Measurements from ENCODE around the gene SH3BP2.

SH3BP2 gene

GRCh38 chr4:2767705-2768074 lies 25.2 kb upstream of the SH3BP2 start:
- Histone ChIP-seq H3K27me3 (ENCODE audit: control insufficient read depth, low read length) (peaks cover 30% of the 10 kb centered on the region), H3K4me1 (ENCODE audit: control insufficient read depth, low read length) (peaks cover 24% of the 10 kb centered on the region), H3K9me2 (replicated peaks; ENCODE audit: control insufficient read depth, low read length) (no peaks in the 10 kb centered on the region), H3K4me3 (ENCODE audit: low read length) (no peak overlapping the region), H3K36me3 (ENCODE audit: control insufficient read depth, low read length) (no peaks in the 10 kb centered on the region), H3K9me3 (ENCODE audit: control insufficient read depth, insufficient read depth, low read length) (no peaks in the 10 kb centered on the region), H3K4me2 (ENCODE audit: low read length) (no peak overlapping the region), H3F3A (ENCODE audit: control insufficient read depth, insufficient read depth) (0 out of 2 replicates have a peak, but pooled peaks cover 2% of the 10 kb centered on the region), H3K27ac (ENCODE audit: low read depth, low read length) (no peak overlapping the region), H4K20me1 (ENCODE audit: control insufficient read depth, insufficient read depth, low read depth, low read length) (no peaks in the 10 kb centered on the region), H3K79me2 (ENCODE audit: control insufficient read depth, low read length) (no peaks in the 10 kb centered on the region)
- TF ChIP-seq, protein P1, sequence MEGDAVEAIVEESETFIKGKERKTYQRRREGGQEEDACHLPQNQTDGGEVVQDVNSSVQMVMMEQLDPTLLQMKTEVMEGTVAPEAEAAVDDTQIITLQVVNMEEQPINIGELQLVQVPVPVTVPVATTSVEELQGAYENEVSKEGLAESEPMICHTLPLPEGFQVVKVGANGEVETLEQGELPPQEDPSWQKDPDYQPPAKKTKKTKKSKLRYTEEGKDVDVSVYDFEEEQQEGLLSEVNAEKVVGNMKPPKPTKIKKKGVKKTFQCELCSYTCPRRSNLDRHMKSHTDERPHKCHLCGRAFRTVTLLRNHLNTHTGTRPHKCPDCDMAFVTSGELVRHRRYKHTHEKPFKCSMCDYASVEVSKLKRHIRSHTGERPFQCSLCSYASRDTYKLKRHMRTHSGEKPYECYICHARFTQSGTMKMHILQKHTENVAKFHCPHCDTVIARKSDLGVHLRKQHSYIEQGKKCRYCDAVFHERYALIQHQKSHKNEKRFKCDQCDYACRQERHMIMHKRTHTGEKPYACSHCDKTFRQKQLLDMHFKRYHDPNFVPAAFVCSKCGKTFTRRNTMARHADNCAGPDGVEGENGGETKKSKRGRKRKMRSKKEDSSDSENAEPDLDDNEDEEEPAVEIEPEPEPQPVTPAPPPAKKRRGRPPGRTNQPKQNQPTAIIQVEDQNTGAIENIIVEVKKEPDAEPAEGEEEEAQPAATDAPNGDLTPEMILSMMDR (IDR thresholded peaks at IDR 0.05; ENCODE audit: low read depth, low read length, poor library complexity, severe bottlenecking): no peak
- no peak for TF ChIP-seq EZH2phosphoT487 (IDR thresholded peaks at IDR 0.05; ENCODE audit: borderline replicate concordance, low read length)

DNA sequence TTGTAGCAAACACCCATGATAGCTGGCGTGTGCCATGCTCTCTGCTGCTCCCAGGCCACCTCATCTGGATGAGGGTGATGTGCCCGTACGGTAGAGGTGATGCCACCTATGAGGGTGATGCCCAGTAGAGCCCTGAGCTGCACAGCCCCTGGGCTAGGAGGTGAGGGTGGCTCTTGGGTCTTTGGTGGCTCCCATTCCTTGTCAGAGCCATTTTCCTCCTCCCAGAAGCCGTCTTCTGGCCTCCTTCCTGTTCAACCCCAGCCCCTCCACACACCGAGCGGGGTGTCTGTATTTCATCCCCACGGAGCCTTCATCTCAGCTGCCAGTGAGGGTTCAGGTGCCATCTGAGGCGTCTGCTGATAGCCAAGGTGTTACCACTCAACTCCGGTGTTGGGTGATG lies 24.8 kb upstream of the SH3BP2 start:
- TF ChIP-seq, protein P1 (IDR thresholded peaks at IDR 0.05; ENCODE audit: low read depth, low read length, poor library complexity, severe bottlenecking): no peak
- TF ChIP-seq EZH2phosphoT487 (IDR thresholded peaks at IDR 0.05; ENCODE audit: borderline replicate concordance, low read length): no peak
- H3K9me3 ChIP-seq (ENCODE audit: control insufficient read depth, insufficient read depth, low read length): no peaks in the 10 kb centered on the region

DNA sequence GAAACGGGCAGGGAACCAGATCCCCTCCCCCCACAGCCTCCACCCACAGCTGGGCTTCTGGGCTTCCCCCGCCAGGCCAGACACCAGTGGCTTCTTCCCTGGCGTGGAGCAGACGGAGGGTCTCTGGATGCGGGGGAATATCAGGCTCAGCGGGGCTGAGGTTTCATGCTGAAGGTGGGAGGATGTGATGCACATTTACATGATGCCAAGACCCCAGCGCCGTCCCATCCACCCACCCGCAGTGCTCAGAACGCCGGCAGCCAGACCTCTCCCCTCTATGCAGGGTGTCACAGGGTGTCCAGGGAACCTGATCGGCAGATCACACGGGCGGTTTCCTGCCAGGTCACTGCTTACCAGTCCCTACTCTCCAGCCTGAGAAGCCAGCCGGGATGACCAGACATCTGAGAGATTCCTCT lies 24.0 kb upstream of the SH3BP2 start:
- Histone ChIP-seq H3K4me3 (ENCODE audit: low read length) (no peak overlapping the region), H3K27me3 (ENCODE audit: control insufficient read depth, low read length) (peaks cover 25% of the 10 kb centered on the region), H3K36me3 (ENCODE audit: control insufficient read depth, low read length) (no peaks in the 10 kb centered on the region)

More for the DNA sequence above, 24.8 kb upstream of the SH3BP2 start:
- H3K27ac ChIP-seq (ENCODE audit: low read depth, low read length): no peak overlapping the region
- peaks cover 24% of the 10 kb centered on the region for H3K4me1 ChIP-seq (ENCODE audit: control insufficient read depth, low read length)
- H3K4me2 ChIP-seq (ENCODE audit: low read length): no peak overlapping the region
- H3K27me3 ChIP-seq (ENCODE audit: control insufficient read depth, low read length): peaks cover 30% of the 10 kb centered on the region
- no peaks in the 10 kb centered on the region for H4K20me1 ChIP-seq (ENCODE audit: control insufficient read depth, insufficient read depth, low read depth, low read length)
- H3F3A ChIP-seq (ENCODE audit: control insufficient read depth, insufficient read depth): 0 out of 2 replicates have a peak, but pooled peaks cover 2% of the 10 kb centered on the region
- no peaks in the 10 kb centered on the region for H3K36me3 ChIP-seq (ENCODE audit: control insufficient read depth, low read length)
- H3K79me2 ChIP-seq (ENCODE audit: control insufficient read depth, low read length): no peaks in the 10 kb centered on the region
- no peaks in the 10 kb centered on the region for H3K9me2 ChIP-seq (replicated peaks; ENCODE audit: control insufficient read depth, low read length)
- H3K4me3 ChIP-seq (ENCODE audit: low read length): no peak overlapping the region

More for the DNA sequence above, 24.0 kb upstream of the SH3BP2 start:
- Histone ChIP-seq H3K4me2 (ENCODE audit: low read length) (no peak overlapping the region), H3K79me2 (ENCODE audit: control insufficient read depth, low read length) (no peaks in the 10 kb centered on the region), H3K4me1 (ENCODE audit: control insufficient read depth, low read length) (peaks cover 21% of the 10 kb centered on the region), H3F3A (ENCODE audit: control insufficient read depth, insufficient read depth) (0 out of 2 replicates have a peak, but pooled peaks cover 2% of the 10 kb centered on the region), H3K27ac (ENCODE audit: low read depth, low read length) (no peak overlapping the region), H3K9me3 (ENCODE audit: control insufficient read depth, insufficient read depth, low read length) (no peaks in the 10 kb centered on the region), H4K20me1 (ENCODE audit: control insufficient read depth, insufficient read depth, low read depth, low read length) (no peaks in the 10 kb centered on the region), H3K9me2 (replicated peaks; ENCODE audit: control insufficient read depth, low read length) (no peaks in the 10 kb centered on the region)
- TF ChIP-seq EZH2phosphoT487 (IDR thresholded peaks at IDR 0.05; ENCODE audit: borderline replicate concordance, low read length): no peak
- TF ChIP-seq, protein P1 (IDR thresholded peaks at IDR 0.05; ENCODE audit: low read depth, low read length, poor library complexity, severe bottlenecking): no peak

All from DOHH2 (cell line).